GM23338 (cell line): ENCODE data around the gene SLC9A3. TPM values are rescaled to one million over a fixed set of nuclear protein-coding genes. Genes with fewer than 3 reads are reported as not detected.

Source experiments
- ATAC-seq: fragments of 200-7000 bp; cut with Tn5 transposase; 3 replicates; pipeline ENCODE4 v1.9.1; 2020
- DNase-seq: peaks from one replicate; pipeline ENCODE4 v3.0.0-alpha.2; 2015; ENCODE audit warnings: low spot score
- H2AFZ ChIP-seq: fragments of 200-600 bp; sonication (generic); 2 replicates; pipeline ENCODE4 v1.8.0; 2016; ENCODE audit warnings: antibody characterized with exemption, mild to moderate bottlenecking, moderate library complexity
- H3F3A ChIP-seq: fragments of 200-600 bp; sonication (generic); replicated peaks from 2 replicates; pipeline ENCODE4 v1.8.0; 2017; ENCODE audit warnings: antibody characterized with exemption, mixed run types, low read depth
- H3K27ac ChIP-seq: fragments of 200-600 bp; sonication (generic); 2 replicates; pipeline ENCODE4 v1.6.1; 2016; ENCODE audit warnings: low read depth
- H3K27me3 ChIP-seq: fragments of 200-600 bp; sonication (generic); 2 replicates; pipeline ENCODE4 v1.8.0; 2016; ENCODE audit warnings: mild to moderate bottlenecking, mixed run types, moderate library complexity; ENCODE audit not compliant: insufficient read depth
- H3K36me3 ChIP-seq: fragments of 200-600 bp; sonication (generic); 2 replicates; pipeline ENCODE4 v1.8.0; 2016; ENCODE audit warnings: mild to moderate bottlenecking; ENCODE audit not compliant: insufficient read depth
- H3K4me1 ChIP-seq: fragments of 200-600 bp; sonication (generic); 2 replicates; pipeline ENCODE4 v1.8.0; 2016; ENCODE audit warnings: mild to moderate bottlenecking, moderate library complexity; ENCODE audit not compliant: insufficient read depth
- H3K4me2 ChIP-seq: fragments of 200-600 bp; sonication (generic); 2 replicates; pipeline ENCODE4 v1.7.1; 2017; ENCODE audit warnings: mixed run types
- H3K4me3 ChIP-seq: fragments of 200-600 bp; sonication (generic); 2 replicates; pipeline ENCODE4 v1.6.1; 2016; ENCODE audit warnings: mixed run types
- H3K79me2 ChIP-seq: fragments of 200-600 bp; sonication (generic); replicated peaks from 2 replicates; pipeline ENCODE4 v1.8.0; 2017; ENCODE audit warnings: mild to moderate bottlenecking; ENCODE audit not compliant: insufficient read depth
- H3K9me2 ChIP-seq: fragments of 200-600 bp; sonication (generic); 2 replicates; pipeline ENCODE4 v1.8.0; 2017; ENCODE audit not compliant: insufficient read depth
- H4K20me1 ChIP-seq: fragments of 200-600 bp; sonication (generic); replicated peaks from 2 replicates; pipeline ENCODE4 v1.8.0; 2017; ENCODE audit warnings: mild to moderate bottlenecking; ENCODE audit not compliant: insufficient read depth
- H3K27ac Mint-ChIP-seq: 2 replicates; pipeline ENCODE4 v1.8.0; 2020; ENCODE audit warnings: inconsistent platforms, mild to moderate bottlenecking, moderate library complexity, mixed read lengths
- H3K27me3 Mint-ChIP-seq: 3 replicates; pipeline ENCODE4 v1.8.0; 2022; ENCODE audit warnings: low read depth, mild to moderate bottlenecking, moderate library complexity, mixed read lengths, inconsistent platforms; ENCODE audit not compliant: insufficient read depth, poor library complexity
- H3K36me3 Mint-ChIP-seq: 3 replicates; pipeline ENCODE4 v1.8.0; 2021; ENCODE audit warnings: low read depth, mild to moderate bottlenecking, inconsistent platforms, moderate library complexity, mixed read lengths
- H3K4me1 Mint-ChIP-seq: 3 replicates; pipeline ENCODE4 v1.8.0; 2020; ENCODE audit warnings: mild to moderate bottlenecking, inconsistent platforms, mixed read lengths
- H3K4me3 Mint-ChIP-seq: 3 replicates; pipeline ENCODE4 v1.8.0; 2021; ENCODE audit warnings: moderate library complexity, mild to moderate bottlenecking, inconsistent platforms, mixed read lengths
- H3K9me3 Mint-ChIP-seq: 3 replicates; pipeline ENCODE4 v1.8.0; 2020; ENCODE audit warnings: moderate library complexity, mild to moderate bottlenecking, inconsistent platforms, mixed read lengths
- CREB1 ChIP-seq: fragments of 250-450 bp; sonication (Bioruptor Pico); IDR thresholded peaks from 2 replicates; pipeline ENCODE4 v1.5.0; 2020; ENCODE audit warnings: low read depth, mild to moderate bottlenecking, moderate library complexity
- EZH2 ChIP-seq: fragments of 200-600 bp; sonication (generic); IDR thresholded peaks from one replicate; pipeline ENCODE4 v1.8.0; 2017; ENCODE audit warnings: antibody characterized with exemption, mild to moderate bottlenecking, low read depth; ENCODE audit not compliant: unreplicated experiment
- EZH2phosphoT487 ChIP-seq: fragments of 200-600 bp; sonication (generic); IDR thresholded peaks from one replicate; pipeline ENCODE4 v1.8.1; 2018; ENCODE audit warnings: antibody characterized with exemption; ENCODE audit not compliant: unreplicated experiment
- JUNB ChIP-seq: IDR thresholded peaks from one replicate; pipeline ENCODE4 v1.6.1; 2016; ENCODE audit warnings: antibody characterized with exemption; ENCODE audit not compliant: unreplicated experiment
- NANOG ChIP-seq: IDR thresholded peaks from 2 replicates; pipeline ENCODE4 v1.6.1; 2016; ENCODE audit warnings: antibody characterized with exemption, borderline replicate concordance
- POLR2AphosphoS5 ChIP-seq: IDR thresholded peaks from 2 replicates; pipeline ENCODE4 v1.6.1; 2016; ENCODE audit warnings: antibody characterized with exemption, low read depth
- STAT1 ChIP-seq: IDR thresholded peaks from one replicate; pipeline ENCODE4 v1.6.1; 2016; ENCODE audit warnings: antibody characterized with exemption; ENCODE audit not compliant: unreplicated experiment
- ZNF114 ChIP-seq: fragments of 250-450 bp; sonication (Bioruptor Pico); IDR thresholded peaks from 2 replicates; pipeline ENCODE4 v1.5.0; 2020; ENCODE audit warnings: mild to moderate bottlenecking, moderate library complexity
- ZNF331 ChIP-seq: fragments of 250-450 bp; sonication (Bioruptor Pico); IDR thresholded peaks from 2 replicates; pipeline ENCODE4 v1.5.0; 2020; ENCODE audit warnings: low read depth, mild to moderate bottlenecking, moderate library complexity
- polyA plus RNA-seq: library from polyadenylated mRNA; unstranded; fragments of >200 nt; fragmentation: Nextera tagmentation; extraction: Ambion mirVana; gene quantifications from 2 replicates; pipeline ENCODE4 v1.2.1, GENCODE V29; 2016
- total RNA-seq: library from RNA; depleted of rRNA; stranded (reverse); fragments of >200 nt; shearing (Covaris generic); gene quantifications from 2 replicates; pipeline ENCODE4 v1.2.3, GENCODE V29; 2014
- TF ChIP-seq, protein P1 (sequence below), 2 experiments: fragments of 200-600 bp in 1 of 2; sonication (generic) in 1 of 2; conservative IDR thresholded peaks; 2 replicates each; pipeline versions ENCODE4 v1.5.1 to v1.6.1; 2016 to 2017; ENCODE audit warnings: antibody characterized with exemption in 2 of 2, low read depth in 2 of 2, mild to moderate bottlenecking in 2 of 2, moderate library complexity in 1 of 2
- TF ChIP-seq, protein P2 (sequence below): IDR thresholded peaks from one replicate; pipeline ENCODE4 v1.6.1; 2018; ENCODE audit warnings: antibody characterized with exemption; ENCODE audit not compliant: unreplicated experiment
- TF ChIP-seq, protein P3 (sequence below): fragments of 250-450 bp; sonication (Bioruptor Pico); IDR thresholded peaks from 2 replicates; pipeline ENCODE4 v1.5.0; 2020; ENCODE audit warnings: mild to moderate bottlenecking, moderate library complexity
- TF ChIP-seq, protein P4 (sequence below): IDR thresholded peaks from 2 replicates; pipeline ENCODE4 v1.6.1; 2016; ENCODE audit warnings: antibody characterized with exemption

The SLC9A3 gene
- total and polyA plus RNA-seq, 2 experiments from 2014 or later = 0.39 to 3.1 TPM

DNA sequence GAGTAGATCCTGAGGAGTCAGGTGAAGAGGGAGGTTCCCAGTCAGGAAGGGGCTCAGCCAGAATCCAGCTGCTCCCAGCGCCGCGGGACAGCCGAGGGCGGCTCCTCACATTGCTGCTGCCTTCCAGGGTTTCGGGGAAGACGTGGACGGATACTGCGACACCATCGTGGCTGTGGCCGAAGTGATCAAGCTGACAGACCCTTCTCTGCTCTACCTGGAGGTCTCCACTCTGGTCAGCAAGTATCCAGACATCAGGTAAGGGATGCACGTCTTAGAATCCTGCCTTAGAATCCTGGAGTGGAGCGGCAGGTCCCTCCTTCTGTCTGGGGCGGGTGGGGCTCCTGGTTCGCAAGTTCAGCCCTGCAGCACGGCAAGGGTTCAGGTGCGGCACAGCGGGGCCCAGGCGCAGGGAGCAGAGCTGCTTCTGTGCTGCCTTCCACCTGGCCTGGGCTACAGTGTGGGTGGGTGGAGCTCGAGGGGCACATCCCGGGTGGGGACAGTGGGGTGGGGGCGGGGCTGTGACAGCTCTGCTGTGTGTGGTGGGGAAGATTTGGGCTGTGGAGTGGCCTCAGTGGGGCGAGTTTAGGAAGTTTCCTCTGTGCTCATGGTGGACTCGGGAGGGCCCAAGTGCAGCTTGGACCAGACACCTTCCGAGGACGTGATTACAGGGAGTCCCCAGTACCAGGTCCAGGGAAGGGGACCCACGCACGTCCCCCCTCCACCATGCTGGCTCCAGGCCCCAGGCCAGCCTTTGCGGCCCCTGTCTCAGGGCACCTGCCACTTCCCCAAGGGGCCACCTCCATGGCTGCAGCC lies 58.5 kb downstream of the SLC9A3 start:
- Histone ChIP-seq H3K27me3 (no peaks in the 10 kb centered on the region), H3F3A (no peaks in the 10 kb centered on the region), H3K27ac (no peak overlapping the region), H3K9me2 (no peaks in the 10 kb centered on the region), H4K20me1 (peaks cover 6% of the 10 kb centered on the region; the same call in 1 of the 2 replicates), H3K79me2 (no peaks in the 10 kb centered on the region), H2AFZ (no peak overlapping the region), H3K4me2 (no peak overlapping the region), H3K4me1 (no peaks in the 10 kb centered on the region), H3K36me3 (peaks cover 16% of the 10 kb centered on the region; the same call in 1 of the 2 replicates), H3K4me3 (no peak overlapping the region)
- no peak overlapping the region for H3K4me3 Mint-ChIP-seq
- ATAC-seq = no peak
- no peaks in the 10 kb centered on the region for H3K4me1 Mint-ChIP-seq
- peaks cover 16% of the 10 kb centered on the region; the same call in 2 of the 3 replicates for H3K36me3 Mint-ChIP-seq
- TF ChIP-seq, protein P1, sequence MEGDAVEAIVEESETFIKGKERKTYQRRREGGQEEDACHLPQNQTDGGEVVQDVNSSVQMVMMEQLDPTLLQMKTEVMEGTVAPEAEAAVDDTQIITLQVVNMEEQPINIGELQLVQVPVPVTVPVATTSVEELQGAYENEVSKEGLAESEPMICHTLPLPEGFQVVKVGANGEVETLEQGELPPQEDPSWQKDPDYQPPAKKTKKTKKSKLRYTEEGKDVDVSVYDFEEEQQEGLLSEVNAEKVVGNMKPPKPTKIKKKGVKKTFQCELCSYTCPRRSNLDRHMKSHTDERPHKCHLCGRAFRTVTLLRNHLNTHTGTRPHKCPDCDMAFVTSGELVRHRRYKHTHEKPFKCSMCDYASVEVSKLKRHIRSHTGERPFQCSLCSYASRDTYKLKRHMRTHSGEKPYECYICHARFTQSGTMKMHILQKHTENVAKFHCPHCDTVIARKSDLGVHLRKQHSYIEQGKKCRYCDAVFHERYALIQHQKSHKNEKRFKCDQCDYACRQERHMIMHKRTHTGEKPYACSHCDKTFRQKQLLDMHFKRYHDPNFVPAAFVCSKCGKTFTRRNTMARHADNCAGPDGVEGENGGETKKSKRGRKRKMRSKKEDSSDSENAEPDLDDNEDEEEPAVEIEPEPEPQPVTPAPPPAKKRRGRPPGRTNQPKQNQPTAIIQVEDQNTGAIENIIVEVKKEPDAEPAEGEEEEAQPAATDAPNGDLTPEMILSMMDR (conservative IDR thresholded peaks at IDR 0.05; ENCODE audit: low read depth in 2 of 2) = no peak
- TF ChIP-seq, protein P2, sequence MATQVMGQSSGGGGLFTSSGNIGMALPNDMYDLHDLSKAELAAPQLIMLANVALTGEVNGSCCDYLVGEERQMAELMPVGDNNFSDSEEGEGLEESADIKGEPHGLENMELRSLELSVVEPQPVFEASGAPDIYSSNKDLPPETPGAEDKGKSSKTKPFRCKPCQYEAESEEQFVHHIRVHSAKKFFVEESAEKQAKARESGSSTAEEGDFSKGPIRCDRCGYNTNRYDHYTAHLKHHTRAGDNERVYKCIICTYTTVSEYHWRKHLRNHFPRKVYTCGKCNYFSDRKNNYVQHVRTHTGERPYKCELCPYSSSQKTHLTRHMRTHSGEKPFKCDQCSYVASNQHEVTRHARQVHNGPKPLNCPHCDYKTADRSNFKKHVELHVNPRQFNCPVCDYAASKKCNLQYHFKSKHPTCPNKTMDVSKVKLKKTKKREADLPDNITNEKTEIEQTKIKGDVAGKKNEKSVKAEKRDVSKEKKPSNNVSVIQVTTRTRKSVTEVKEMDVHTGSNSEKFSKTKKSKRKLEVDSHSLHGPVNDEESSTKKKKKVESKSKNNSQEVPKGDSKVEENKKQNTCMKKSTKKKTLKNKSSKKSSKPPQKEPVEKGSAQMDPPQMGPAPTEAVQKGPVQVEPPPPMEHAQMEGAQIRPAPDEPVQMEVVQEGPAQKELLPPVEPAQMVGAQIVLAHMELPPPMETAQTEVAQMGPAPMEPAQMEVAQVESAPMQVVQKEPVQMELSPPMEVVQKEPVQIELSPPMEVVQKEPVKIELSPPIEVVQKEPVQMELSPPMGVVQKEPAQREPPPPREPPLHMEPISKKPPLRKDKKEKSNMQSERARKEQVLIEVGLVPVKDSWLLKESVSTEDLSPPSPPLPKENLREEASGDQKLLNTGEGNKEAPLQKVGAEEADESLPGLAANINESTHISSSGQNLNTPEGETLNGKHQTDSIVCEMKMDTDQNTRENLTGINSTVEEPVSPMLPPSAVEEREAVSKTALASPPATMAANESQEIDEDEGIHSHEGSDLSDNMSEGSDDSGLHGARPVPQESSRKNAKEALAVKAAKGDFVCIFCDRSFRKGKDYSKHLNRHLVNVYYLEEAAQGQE = no peak
- no peak for TF ChIP-seq EZH2
- TF ChIP-seq, protein P3, sequence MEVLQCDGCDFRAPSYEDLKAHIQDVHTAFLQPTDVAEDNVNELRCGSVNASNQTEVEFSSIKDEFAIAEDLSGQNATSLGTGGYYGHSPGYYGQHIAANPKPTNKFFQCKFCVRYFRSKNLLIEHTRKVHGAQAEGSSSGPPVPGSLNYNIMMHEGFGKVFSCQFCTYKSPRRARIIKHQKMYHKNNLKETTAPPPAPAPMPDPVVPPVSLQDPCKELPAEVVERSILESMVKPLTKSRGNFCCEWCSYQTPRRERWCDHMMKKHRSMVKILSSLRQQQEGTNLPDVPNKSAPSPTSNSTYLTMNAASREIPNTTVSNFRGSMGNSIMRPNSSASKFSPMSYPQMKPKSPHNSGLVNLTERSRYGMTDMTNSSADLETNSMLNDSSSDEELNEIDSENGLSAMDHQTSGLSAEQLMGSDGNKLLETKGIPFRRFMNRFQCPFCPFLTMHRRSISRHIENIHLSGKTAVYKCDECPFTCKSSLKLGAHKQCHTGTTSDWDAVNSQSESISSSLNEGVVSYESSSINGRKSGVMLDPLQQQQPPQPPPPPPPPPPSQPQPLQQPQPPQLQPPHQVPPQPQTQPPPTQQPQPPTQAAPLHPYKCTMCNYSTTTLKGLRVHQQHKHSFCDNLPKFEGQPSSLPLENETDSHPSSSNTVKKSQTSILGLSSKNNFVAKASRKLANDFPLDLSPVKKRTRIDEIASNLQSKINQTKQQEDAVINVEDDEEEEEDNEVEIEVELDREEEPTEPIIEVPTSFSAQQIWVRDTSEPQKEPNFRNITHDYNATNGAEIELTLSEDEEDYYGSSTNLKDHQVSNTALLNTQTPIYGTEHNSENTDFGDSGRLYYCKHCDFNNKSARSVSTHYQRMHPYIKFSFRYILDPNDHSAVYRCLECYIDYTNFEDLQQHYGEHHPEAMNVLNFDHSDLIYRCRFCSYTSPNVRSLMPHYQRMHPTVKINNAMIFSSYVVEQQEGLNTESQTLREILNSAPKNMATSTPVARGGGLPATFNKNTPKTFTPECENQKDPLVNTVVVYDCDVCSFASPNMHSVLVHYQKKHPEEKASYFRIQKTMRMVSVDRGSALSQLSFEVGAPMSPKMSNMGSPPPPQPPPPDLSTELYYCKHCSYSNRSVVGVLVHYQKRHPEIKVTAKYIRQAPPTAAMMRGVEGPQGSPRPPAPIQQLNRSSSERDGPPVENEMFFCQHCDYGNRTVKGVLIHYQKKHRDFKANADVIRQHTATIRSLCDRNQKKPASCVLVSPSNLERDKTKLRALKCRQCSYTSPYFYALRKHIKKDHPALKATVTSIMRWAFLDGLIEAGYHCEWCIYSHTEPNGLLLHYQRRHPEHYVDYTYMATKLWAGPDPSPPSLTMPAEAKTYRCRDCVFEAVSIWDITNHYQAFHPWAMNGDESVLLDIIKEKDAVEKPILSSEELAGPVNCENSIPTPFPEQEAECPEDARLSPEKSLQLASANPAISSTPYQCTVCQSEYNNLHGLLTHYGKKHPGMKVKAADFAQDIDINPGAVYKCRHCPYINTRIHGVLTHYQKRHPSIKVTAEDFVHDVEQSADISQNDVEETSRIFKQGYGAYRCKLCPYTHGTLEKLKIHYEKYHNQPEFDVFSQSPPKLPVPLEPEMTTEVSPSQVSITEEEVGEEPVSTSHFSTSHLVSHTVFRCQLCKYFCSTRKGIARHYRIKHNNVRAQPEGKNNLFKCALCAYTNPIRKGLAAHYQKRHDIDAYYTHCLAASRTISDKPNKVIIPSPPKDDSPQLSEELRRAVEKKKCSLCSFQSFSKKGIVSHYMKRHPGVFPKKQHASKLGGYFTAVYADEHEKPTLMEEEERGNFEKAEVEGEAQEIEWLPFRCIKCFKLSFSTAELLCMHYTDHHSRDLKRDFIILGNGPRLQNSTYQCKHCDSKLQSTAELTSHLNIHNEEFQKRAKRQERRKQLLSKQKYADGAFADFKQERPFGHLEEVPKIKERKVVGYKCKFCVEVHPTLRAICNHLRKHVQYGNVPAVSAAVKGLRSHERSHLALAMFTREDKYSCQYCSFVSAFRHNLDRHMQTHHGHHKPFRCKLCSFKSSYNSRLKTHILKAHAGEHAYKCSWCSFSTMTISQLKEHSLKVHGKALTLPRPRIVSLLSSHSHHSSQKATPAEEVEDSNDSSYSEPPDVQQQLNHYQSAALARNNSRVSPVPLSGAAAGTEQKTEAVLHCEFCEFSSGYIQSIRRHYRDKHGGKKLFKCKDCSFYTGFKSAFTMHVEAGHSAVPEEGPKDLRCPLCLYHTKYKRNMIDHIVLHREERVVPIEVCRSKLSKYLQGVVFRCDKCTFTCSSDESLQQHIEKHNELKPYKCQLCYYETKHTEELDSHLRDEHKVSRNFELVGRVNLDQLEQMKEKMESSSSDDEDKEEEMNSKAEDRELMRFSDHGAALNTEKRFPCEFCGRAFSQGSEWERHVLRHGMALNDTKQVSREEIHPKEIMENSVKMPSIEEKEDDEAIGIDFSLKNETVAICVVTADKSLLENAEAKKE (CRISPR knock-in tag) = no peak
- TF ChIP-seq POLR2AphosphoS5 = no peak
- TF ChIP-seq EZH2phosphoT487 = no peak
- no peak for TF ChIP-seq ZNF331 (CRISPR knock-in tag)
- TF ChIP-seq, protein P4, sequence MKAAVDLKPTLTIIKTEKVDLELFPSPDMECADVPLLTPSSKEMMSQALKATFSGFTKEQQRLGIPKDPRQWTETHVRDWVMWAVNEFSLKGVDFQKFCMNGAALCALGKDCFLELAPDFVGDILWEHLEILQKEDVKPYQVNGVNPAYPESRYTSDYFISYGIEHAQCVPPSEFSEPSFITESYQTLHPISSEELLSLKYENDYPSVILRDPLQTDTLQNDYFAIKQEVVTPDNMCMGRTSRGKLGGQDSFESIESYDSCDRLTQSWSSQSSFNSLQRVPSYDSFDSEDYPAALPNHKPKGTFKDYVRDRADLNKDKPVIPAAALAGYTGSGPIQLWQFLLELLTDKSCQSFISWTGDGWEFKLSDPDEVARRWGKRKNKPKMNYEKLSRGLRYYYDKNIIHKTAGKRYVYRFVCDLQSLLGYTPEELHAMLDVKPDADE = no peak
- TF ChIP-seq NANOG = no peak
- no peak for TF ChIP-seq STAT1
- TF ChIP-seq ZNF114 (CRISPR knock-in tag) = no peak
- TF ChIP-seq CREB1 (CRISPR knock-in tag) = no peak
- TF ChIP-seq JUNB = no peak
- H3K27ac Mint-ChIP-seq = no peak overlapping the region
- H3K9me3 Mint-ChIP-seq = no peaks in the 10 kb centered on the region
- DNase-seq = no peak
- peaks cover 10% of the 10 kb centered on the region for H3K27me3 Mint-ChIP-seq
